IMR-90 (cell line): Measurements from ENCODE around the gene DLG4. TPM values are rescaled to one million over a fixed set of nuclear protein-coding genes. Genes with fewer than 3 reads are reported as not detected.

ENCODE experiments used
- ATAC-seq: fragments of 200-7000 bp; cut with Tn5 transposase; 2 replicates; pipeline ENCODE4 v1.9.1; 2020; ENCODE audit warnings: low read depth, mild to moderate bottlenecking, moderate library complexity
- BruUV-seq: library from RNA; stranded (reverse); fragments of 400-500 nt; replicated peaks from 2 replicates; lab custom pipeline; 2021; lab: Mats Ljungman, UMichigan
- CTCF ChIA-PET: fragments of 300-600 bp; formaldehyde crosslinking; extraction: SDS; loops from one replicate; lab custom pipeline; 2021; ENCODE audit warnings: antibody characterized with exemption; lab: Yijun Ruan, JAX
- POLR2A ChIA-PET: fragments of 300-600 bp; sonication (Branson Sonifier 250); formaldehyde crosslinking; loops from one replicate; lab custom pipeline; 2022; ENCODE audit warnings: antibody characterized with exemption; ENCODE audit not compliant: unreplicated experiment; lab: Charles Lee
- DNase-seq: peaks from one replicate; pipeline ENCODE4 v3.0.0; 2013
- H2AFZ ChIP-seq: replicated peaks from 2 replicates; pipeline ENCODE3; 2013; ENCODE audit warnings: low read length, mild to moderate bottlenecking; ENCODE audit not compliant: poor library complexity
- H2AK5ac ChIP-seq: 2 replicates; pipeline ENCODE4 v1.6.1; 2013; ENCODE audit warnings: low read depth, low read length, inconsistent platforms
- H2AK9ac ChIP-seq: replicated peaks from 2 replicates; pipeline ENCODE3; 2013; ENCODE audit warnings: mild to moderate bottlenecking, low read depth, low read length, moderate library complexity; ENCODE audit not compliant: poor library complexity
- H2BK120ac ChIP-seq: 2 replicates; pipeline ENCODE4 v1.6.1; 2013; ENCODE audit warnings: low read depth, low read length, inconsistent platforms
- H2BK15ac ChIP-seq: 3 replicates; pipeline ENCODE4 v1.6.1; 2013; ENCODE audit warnings: low read depth, low read length, inconsistent platforms
- H2BK20ac ChIP-seq: 2 replicates; pipeline ENCODE4 v1.6.1; 2013; ENCODE audit warnings: low read depth, mild to moderate bottlenecking, inconsistent platforms, low read length, moderate library complexity
- H2BK5ac ChIP-seq: 2 replicates; pipeline ENCODE4 v1.6.1; 2013; ENCODE audit warnings: mild to moderate bottlenecking, low read depth, low read length, inconsistent platforms; ENCODE audit not compliant: poor library complexity, severe bottlenecking
- H3K14ac ChIP-seq: replicated peaks from 2 replicates; pipeline ENCODE4 v1.6.1; 2013; ENCODE audit warnings: low read depth, low read length, inconsistent platforms
- H3K18ac ChIP-seq: 2 replicates; pipeline ENCODE4 v1.6.1; 2013; ENCODE audit warnings: low read depth, low read length, control low read depth
- H3K23ac ChIP-seq: 2 replicates; pipeline ENCODE4 v1.6.1; 2013; ENCODE audit warnings: low read depth, low read length, inconsistent platforms
- H3K27ac ChIP-seq: 2 replicates; pipeline ENCODE4 v1.5.1; 2013; ENCODE audit warnings: mild to moderate bottlenecking, control low read depth, low read length; ENCODE audit not compliant: insufficient read depth
- H3K27me3 ChIP-seq: 2 replicates; pipeline ENCODE4 v1.6.1; 2013; ENCODE audit warnings: low read length; ENCODE audit not compliant: control insufficient read depth, insufficient read depth
- H3K36me3 ChIP-seq: 2 replicates; pipeline ENCODE4 v1.6.1; 2013; ENCODE audit warnings: low read length, mixed read lengths; ENCODE audit not compliant: control insufficient read depth, insufficient read depth
- H3K4ac ChIP-seq: 2 replicates; pipeline ENCODE4 v1.6.1; 2013; ENCODE audit warnings: low read depth, low read length, inconsistent platforms
- H3K4me1 ChIP-seq: 2 replicates; pipeline ENCODE4 v1.6.1; 2013; ENCODE audit warnings: low read length, mixed read lengths; ENCODE audit not compliant: control insufficient read depth, insufficient read depth
- H3K4me2 ChIP-seq: 2 replicates; pipeline ENCODE4 v1.6.1; 2013; ENCODE audit warnings: low read depth, mild to moderate bottlenecking, control low read depth, low read length, moderate library complexity
- H3K4me3 ChIP-seq: 2 replicates; pipeline ENCODE4 v1.5.1; 2013; ENCODE audit warnings: low read depth, mild to moderate bottlenecking, control low read depth, low read length, moderate library complexity; ENCODE audit not compliant: insufficient read depth
- H3K56ac ChIP-seq: 2 replicates; pipeline ENCODE4 v1.6.1; 2013; ENCODE audit warnings: low read length, inconsistent platforms; ENCODE audit not compliant: insufficient read depth; ENCODE audit errors: extremely low read depth
- H3K79me1 ChIP-seq, 2 experiments: 2 replicates each; pipeline ENCODE4 v1.6.1; 2013; ENCODE audit warnings: low read length in 2 of 2, inconsistent platforms in 1 of 2, low read depth in 1 of 2
- H3K9ac ChIP-seq: 2 replicates; pipeline ENCODE4 v1.6.1; 2013; ENCODE audit warnings: low read depth, low read length, control low read depth
- H3K9me1 ChIP-seq: 2 replicates; pipeline ENCODE4 v1.6.1; 2013; ENCODE audit warnings: low read length, inconsistent platforms; ENCODE audit not compliant: insufficient read depth
- H3K9me3 ChIP-seq: 2 replicates; pipeline ENCODE4 v1.6.1; 2013; ENCODE audit warnings: low read length; ENCODE audit not compliant: control insufficient read depth, insufficient read depth
- H4K20me1 ChIP-seq: 2 replicates; pipeline ENCODE4 v1.6.1; 2013; ENCODE audit warnings: low read length, inconsistent platforms; ENCODE audit not compliant: insufficient read depth
- H4K5ac ChIP-seq: 2 replicates; pipeline ENCODE4 v1.6.1; 2013; ENCODE audit warnings: mild to moderate bottlenecking, low read depth, low read length, control low read depth
- H4K8ac ChIP-seq, 2 experiments: 2 replicates each; pipeline ENCODE4 v1.6.1; 2013; ENCODE audit warnings: low read depth in 2 of 2, low read length in 2 of 2, control low read depth in 1 of 2, inconsistent platforms in 1 of 2
- H4K91ac ChIP-seq: 2 replicates; pipeline ENCODE4 v1.6.1; 2013; ENCODE audit warnings: low read depth, low read length, inconsistent platforms; ENCODE audit not compliant: insufficient read depth
- BHLHE40 ChIP-seq: fragments of 150-350 bp; IDR thresholded peaks from 2 replicates; pipeline ENCODE4 v1.6.1; 2016; ENCODE audit warnings: mild to moderate bottlenecking, low read depth, low read length
- CEBPB ChIP-seq: IDR thresholded peaks from 2 replicates; pipeline ENCODE4 v1.6.1; 2012; ENCODE audit warnings: low read depth, low read length, improper control_type of control experiment
- CHD1 ChIP-seq: IDR thresholded peaks from 2 replicates; pipeline ENCODE4 v1.6.1; 2012; ENCODE audit warnings: low read depth, low read length, improper control_type of control experiment
- CTCF ChIP-seq: conservative IDR thresholded peaks from 2 replicates; pipeline ENCODE4 v1.5.1; 2012; ENCODE audit warnings: mild to moderate bottlenecking, low read depth, low read length, improper control_type of control experiment
- ELK1 ChIP-seq: fragments of 150-350 bp; IDR thresholded peaks from 2 replicates; pipeline ENCODE4 v1.6.1; 2016; ENCODE audit warnings: low read depth, mild to moderate bottlenecking, low read length, moderate library complexity, borderline replicate concordance
- FOS ChIP-seq: fragments of 150-350 bp; IDR thresholded peaks from 2 replicates; pipeline ENCODE4 v1.6.1; 2016; ENCODE audit warnings: low read depth, low read length
- MAFK ChIP-seq: IDR thresholded peaks from 2 replicates; pipeline ENCODE4 v1.6.1; 2012; ENCODE audit warnings: low read depth, low read length, improper control_type of control experiment
- MAZ ChIP-seq: IDR thresholded peaks from 2 replicates; pipeline ENCODE4 v1.6.1; 2012; ENCODE audit warnings: low read depth, mild to moderate bottlenecking, low read length, improper control_type of control experiment, moderate library complexity, borderline replicate concordance
- MXI1 ChIP-seq: IDR thresholded peaks from 2 replicates; pipeline ENCODE4 v1.6.1; 2012; ENCODE audit warnings: low read depth, mild to moderate bottlenecking, low read length, moderate library complexity, borderline replicate concordance
- NFE2L2 ChIP-seq: fragments of 150-350 bp; IDR thresholded peaks from 2 replicates; pipeline ENCODE4 v1.6.1; 2016; ENCODE audit warnings: low read depth, mild to moderate bottlenecking, low read length
- POLR2A ChIP-seq: IDR thresholded peaks from 2 replicates; pipeline ENCODE4 v1.6.1; 2012; ENCODE audit warnings: mild to moderate bottlenecking, low read depth, low read length
- RAD21 ChIP-seq: IDR thresholded peaks from 2 replicates; pipeline ENCODE4 v1.6.1; 2012; ENCODE audit warnings: low read length, improper control_type of control experiment
- RCOR1 ChIP-seq: IDR thresholded peaks from 2 replicates; pipeline ENCODE4 v1.6.1; 2012; ENCODE audit warnings: mild to moderate bottlenecking, low read length, improper control_type of control experiment; ENCODE audit not compliant: insufficient replicate concordance
- RFX5 ChIP-seq: IDR thresholded peaks from 2 replicates; pipeline ENCODE4 v1.8.0; 2012; ENCODE audit warnings: low read depth, mild to moderate bottlenecking, low read length, moderate library complexity
- SMC3 ChIP-seq: fragments of 150-350 bp; IDR thresholded peaks from 2 replicates; pipeline ENCODE4 v1.6.1; 2016; ENCODE audit warnings: low read depth, mild to moderate bottlenecking, antibody characterized with exemption, low read length, moderate library complexity
- USF2 ChIP-seq: fragments of 150-350 bp; IDR thresholded peaks from 2 replicates; pipeline ENCODE4 v1.6.1; 2017; ENCODE audit warnings: mild to moderate bottlenecking, antibody characterized with exemption, low read length, low read depth
- WGBS, 2 experiments: methylation state at CpG; one replicate each; pipeline versions ENCODE4 v1.1.5 to v1.1.7; 2013; ENCODE audit warnings: missing lambda C conversion rate in 2 of 2; ENCODE audit not compliant: insufficient read length in 1 of 2; ENCODE audit errors: extremely low coverage in 2 of 2; 5-methylcytosine and 5-hydroxymethylcytosine counted together
- dilution Hi-C: fragments of 300-500 bp; cut with HindIII; formaldehyde crosslinking; loops from one replicate; pipeline ENCODE4 v1.14.3; 2018; ENCODE audit warnings: low sequenced_read_pairs; ENCODE audit not compliant: unreplicated experiment
- in situ Hi-C: fragments of 300-500 bp; cut with MboI; formaldehyde crosslinking; loops from 3 replicates; pipeline ENCODE4 v1.14.3; 2019; ENCODE audit warnings: low sequenced_read_pairs, inconsistent platforms, mixed read lengths
- intact Hi-C: fragments of 100-400 bp; cut with micrococcal nuclease; formaldehyde crosslinking; loops from 2 replicates; pipeline ENCODE4 v1.10.0; 2022
- polyA plus RNA-seq, 3 experiments: library from polyadenylated mRNA; depleted of rRNA; stranded (reverse); fragments of >200 nt; gene quantifications; 2 replicates each; pipeline ENCODE4 v1.2.3, GENCODE V29; 2012; ENCODE audit warnings: low replicate concordance in 1 of 3
- total RNA-seq: library from RNA; depleted of rRNA; stranded (reverse); fragments of >200 nt; gene quantifications from 2 replicates; pipeline ENCODE4 v1.2.3, GENCODE V29; 2012

The DLG4 gene
- total and polyA plus RNA-seq, 2 of the 4 experiments (the other 2 are of a cell fraction): 8.2 to 30.5 TPM

GRCh38 chr17:7192271-7192937 lies 27.2 kb downstream of the DLG4 start:
- in situ Hi-C loops (no loop called here), intact Hi-C loops (no loop called here), dilution Hi-C loops (no loop called here)
- no peak overlapping the region for H3K4ac ChIP-seq
- POLR2A ChIA-PET: no interaction called here
- H2AK5ac ChIP-seq: no peak overlapping the region
- CTCF ChIA-PET: no interaction called here
- no peak overlapping the region for H3K18ac ChIP-seq
- H2AFZ ChIP-seq: no peak overlapping the region
- H2BK20ac ChIP-seq: no peak overlapping the region
- H2BK5ac ChIP-seq: no peak overlapping the region
- H4K20me1 ChIP-seq: peaks cover 12% of the 10 kb centered on the region
- TF ChIP-seq MXI1 (no peak), RAD21 (no peak), MAFK (no peak), ELK1 (no peak), CEBPB (no peak), BHLHE40 (no peak), RFX5 (no peak), CHD1 (no peak), CTCF (no peak), POLR2A (no peak), USF2 (no peak), NFE2L2 (no peak), SMC3 (no peak), MAZ (no peak), FOS (no peak), RCOR1 (no peak)
- no peak overlapping the region for H3K56ac ChIP-seq
- no TSS peak for BruUV-seq
- ATAC-seq (no peak), DNase-seq (no peak)
- H3K4me1 ChIP-seq: no peaks in the 10 kb centered on the region
- no peak overlapping the region for H4K8ac ChIP-seq
- no peak overlapping the region for H4K91ac ChIP-seq
- no peak overlapping the region for H3K23ac ChIP-seq
- no peak overlapping the region for H2BK15ac ChIP-seq
- no peak overlapping the region for H3K4me2 ChIP-seq
- no peak overlapping the region for H3K14ac ChIP-seq
- H4K5ac ChIP-seq: no peak overlapping the region
- no peak overlapping the region for H2BK120ac ChIP-seq
- H3K79me1 ChIP-seq: no peaks in the 10 kb centered on the region; a peak in 2 of 4 replicates
- H3K4me3 ChIP-seq: no peak overlapping the region
- H3K9me1 ChIP-seq: no peaks in the 10 kb centered on the region
- no peak overlapping the region for H3K9ac ChIP-seq
- no peak overlapping the region for H2AK9ac ChIP-seq
- no peak overlapping the region for H3K27ac ChIP-seq
- no peaks in the 10 kb centered on the region for H3K9me3 ChIP-seq
- peaks cover 57% of the 10 kb centered on the region for H3K36me3 ChIP-seq
- no peaks in the 10 kb centered on the region for H3K27me3 ChIP-seq
- WGBS, 2 experiments: 61% methylated on average over 10 of the region's 12 CpGs; no CpG with 5 or more reads in 1 of the 2 experiments
